Measurements from ENCODE around the gene SGK1. TPM values are rescaled to one million over a fixed set of nuclear protein-coding genes. Genes with fewer than 3 reads are reported as not detected.
A peak's percentile ranks its signal among the peaks of the same experiment; 100 is the strongest.

SGK1 gene
- total RNA-seq, 1 donor from 2014 or later, result 91.0 TPM

DNA sequence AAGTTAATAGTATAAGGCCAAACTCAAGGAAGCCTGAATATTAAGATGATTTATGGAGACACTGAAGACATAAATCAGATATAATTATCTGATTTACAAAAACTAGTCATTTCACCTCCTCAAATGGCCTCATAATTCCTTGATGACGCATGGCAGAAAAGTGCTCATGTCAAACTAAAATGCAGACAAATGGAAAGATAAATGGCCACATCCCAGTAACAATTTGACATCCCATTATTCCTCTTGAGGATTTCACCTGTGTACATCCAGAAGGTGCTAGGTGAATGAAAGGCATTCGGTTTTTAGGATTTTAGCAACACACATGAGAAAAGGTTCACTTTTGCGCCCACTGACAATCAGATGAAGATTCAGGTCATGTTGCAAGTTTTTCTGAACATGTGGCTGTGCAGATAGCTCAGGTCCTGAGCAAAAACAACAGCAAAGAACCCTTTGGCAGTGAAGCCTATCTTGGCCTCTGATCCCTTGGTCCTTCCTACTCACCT is 24.2 kb downstream of the SGK1 start:
- H3K27me3 Mint-ChIP-seq (ENCODE audit: low read depth), result no peaks in the 10 kb centered on the region
- DNase-seq (ENCODE audit: low spot score), result no peak
- TF ChIP-seq CTCF (IDR thresholded peaks at IDR 0.05), result no peak
- H3K36me3 Mint-ChIP-seq (ENCODE audit: low read depth), result no peaks in the 10 kb centered on the region
- peaks cover 19% of the 10 kb centered on the region for H3K4me1 Mint-ChIP-seq (ENCODE audit: low read depth)
- H3K9me3 Mint-ChIP-seq (ENCODE audit: low read depth), result peaks cover 2% of the 10 kb centered on the region
- no peak overlapping the region for H3K27ac Mint-ChIP-seq (ENCODE audit: unreplicated experiment)
- H3K4me3 Mint-ChIP-seq (ENCODE audit: unreplicated experiment), result no peak overlapping the region

DNA sequence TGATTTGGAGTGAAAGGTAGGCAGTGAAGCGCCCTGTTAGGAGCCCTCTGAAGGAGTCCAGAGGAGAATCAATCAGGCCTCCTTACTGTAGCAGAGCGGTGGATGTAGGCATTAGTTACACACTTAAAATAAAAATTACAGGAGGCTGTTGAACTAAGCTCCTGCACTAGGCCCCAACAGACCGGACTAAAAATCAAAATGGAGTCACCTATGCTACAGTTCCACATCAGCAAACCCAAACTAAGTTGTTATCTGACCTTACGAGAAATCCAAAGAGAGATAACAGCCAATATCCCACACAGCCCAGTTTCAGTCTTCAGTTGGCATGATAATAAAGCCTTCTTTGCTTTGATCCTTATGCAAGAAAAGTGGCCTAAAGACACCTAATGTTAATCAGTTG is 26.8 kb downstream of the SGK1 start:
- H3K27ac Mint-ChIP-seq (ENCODE audit: unreplicated experiment), result no peak overlapping the region
- H3K4me3 Mint-ChIP-seq (ENCODE audit: unreplicated experiment), result no peak overlapping the region
- peaks cover 2% of the 10 kb centered on the region for H3K9me3 Mint-ChIP-seq (ENCODE audit: low read depth)
- no peaks in the 10 kb centered on the region for H3K27me3 Mint-ChIP-seq (ENCODE audit: low read depth)
- no peak for DNase-seq (ENCODE audit: low spot score)
- peaks cover 27% of the 10 kb centered on the region for H3K4me1 Mint-ChIP-seq (ENCODE audit: low read depth)
- no peak for TF ChIP-seq CTCF (IDR thresholded peaks at IDR 0.05)
- H3K36me3 Mint-ChIP-seq (ENCODE audit: low read depth), result no peaks in the 10 kb centered on the region

DNA sequence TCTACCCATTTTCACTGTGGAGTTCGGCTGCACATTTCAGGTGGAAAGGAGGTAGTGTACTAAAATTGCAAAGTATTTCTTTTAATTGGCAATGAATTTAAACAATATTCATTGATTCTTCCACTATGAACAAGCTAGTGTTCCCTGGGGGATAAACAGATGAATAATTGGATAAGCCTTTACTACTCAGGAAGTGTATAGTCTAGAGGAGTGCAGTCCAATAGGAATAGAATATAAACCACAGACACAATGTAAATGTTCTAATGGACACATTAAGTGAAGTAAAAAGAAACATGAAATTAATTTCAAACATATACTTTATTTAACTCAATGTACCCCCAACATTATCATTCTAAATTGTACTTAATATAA is 28.7 kb downstream of the SGK1 start:
- Mint-ChIP-seq H3K27me3 (ENCODE audit: low read depth) (no peaks in the 10 kb centered on the region), H3K36me3 (ENCODE audit: low read depth) (no peaks in the 10 kb centered on the region), H3K9me3 (ENCODE audit: low read depth) (peaks cover 2% of the 10 kb centered on the region), H3K4me3 (ENCODE audit: unreplicated experiment) (no peak overlapping the region), H3K27ac (ENCODE audit: unreplicated experiment) (peak overlapping the region; percentile 93), H3K4me1 (ENCODE audit: low read depth) (peaks cover 20% of the 10 kb centered on the region)
- TF ChIP-seq CTCF (IDR thresholded peaks at IDR 0.05), result no peak
- no peak for DNase-seq (ENCODE audit: low spot score)

DNA sequence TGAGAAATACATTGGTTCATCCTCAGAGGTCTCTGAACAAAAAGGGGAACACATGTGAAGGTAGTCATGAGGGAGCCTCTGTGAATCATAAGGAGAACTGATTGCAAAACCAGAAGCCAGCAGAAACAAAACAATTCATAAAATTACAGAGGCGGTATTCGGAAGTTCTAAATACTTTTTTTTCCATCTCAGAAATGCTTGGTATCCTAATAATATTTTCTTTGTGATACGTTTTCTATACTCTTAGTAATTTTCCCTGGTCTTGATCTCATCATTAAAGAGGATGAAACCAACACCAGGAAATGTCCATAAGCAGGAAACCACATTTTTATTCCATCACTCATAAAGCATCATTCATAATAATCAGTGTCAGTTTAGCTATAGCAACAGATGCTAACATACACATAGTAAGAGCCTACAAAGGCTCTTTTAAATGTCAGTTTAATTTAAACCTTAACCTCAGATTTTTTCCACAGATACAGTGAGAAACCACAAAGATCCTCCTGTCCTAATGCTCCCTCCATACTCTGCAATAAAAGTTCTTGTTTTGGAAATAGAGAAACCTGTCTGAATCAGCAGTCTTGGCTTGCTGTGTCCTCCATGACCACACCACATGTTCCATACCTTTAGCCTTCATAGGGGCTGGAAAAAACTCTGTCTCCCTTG is 29.2 kb downstream of the SGK1 start:
- H3K4me3 Mint-ChIP-seq (ENCODE audit: unreplicated experiment), result no peak overlapping the region
- H3K27ac Mint-ChIP-seq (ENCODE audit: unreplicated experiment), result peak overlapping the region; percentile 93
- H3K27me3 Mint-ChIP-seq (ENCODE audit: low read depth), result no peaks in the 10 kb centered on the region
- H3K9me3 Mint-ChIP-seq (ENCODE audit: low read depth), result peaks cover 2% of the 10 kb centered on the region
- DNase-seq (ENCODE audit: low spot score), result no peak
- H3K4me1 Mint-ChIP-seq (ENCODE audit: low read depth), result peaks cover 20% of the 10 kb centered on the region
- no peak for TF ChIP-seq CTCF (IDR thresholded peaks at IDR 0.05)
- H3K36me3 Mint-ChIP-seq (ENCODE audit: low read depth), result no peaks in the 10 kb centered on the region

- no peak for DNase-seq (ENCODE audit: low spot score)
Observed at GRCh38 chr6:134287859-134288537, 29.9 kb downstream of the SGK1 start.

More at GRCh38 chr6:134287859-134288537, 29.9 kb downstream of the SGK1 start:
- H3K27me3 Mint-ChIP-seq (ENCODE audit: low read depth), result no peaks in the 10 kb centered on the region
- H3K4me3 Mint-ChIP-seq (ENCODE audit: unreplicated experiment), result no peak overlapping the region
- peak overlapping the region; percentile 93 for H3K27ac Mint-ChIP-seq (ENCODE audit: unreplicated experiment)
- H3K36me3 Mint-ChIP-seq (ENCODE audit: low read depth), result no peaks in the 10 kb centered on the region
- peaks cover 2% of the 10 kb centered on the region for H3K9me3 Mint-ChIP-seq (ENCODE audit: low read depth)
- H3K4me1 Mint-ChIP-seq (ENCODE audit: low read depth), result peaks cover 20% of the 10 kb centered on the region
- no peak for TF ChIP-seq CTCF (IDR thresholded peaks at IDR 0.05)
